ENCODE results near the gene RELL2. TPM values are rescaled to one million over a fixed set of nuclear protein-coding genes. Genes with fewer than 3 reads are reported as not detected.

The RELL2 gene
- total RNA-seq, 1 experiment from 2014 or later: 20.4 TPM

DNA sequence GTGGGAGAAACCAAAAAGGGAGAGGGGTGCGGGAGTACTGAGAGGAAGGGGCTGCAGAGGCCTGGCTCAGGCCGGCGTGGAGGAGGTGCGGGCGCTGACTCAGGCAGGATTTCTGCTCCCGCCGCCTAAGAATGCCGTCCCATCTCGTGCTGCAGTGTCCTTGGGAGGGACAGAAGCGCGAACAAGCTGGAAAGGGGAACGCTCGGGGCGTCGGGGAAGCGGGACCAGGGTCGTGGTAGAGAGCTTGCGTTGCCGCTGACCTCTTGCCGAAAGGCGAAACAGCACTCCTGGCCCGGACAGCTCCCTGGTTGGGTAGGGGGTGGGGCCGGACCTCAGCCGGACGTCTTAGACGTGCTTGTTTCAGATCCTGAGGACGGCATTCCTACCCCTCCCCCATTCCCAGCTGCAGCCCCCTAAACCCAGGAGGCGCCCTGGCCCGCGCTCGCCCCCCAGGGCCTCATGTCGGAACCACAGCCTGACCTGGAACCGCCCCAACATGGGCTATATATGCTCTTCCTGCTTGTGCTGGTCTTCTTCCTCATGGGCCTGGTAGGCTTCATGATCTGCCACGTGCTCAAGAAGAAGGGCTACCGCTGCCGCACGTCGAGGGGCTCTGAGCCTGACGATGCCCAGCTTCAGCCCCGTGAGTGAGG, 1.1 kb downstream of the RELL2 start:
- H2AFZ ChIP-seq (ENCODE audit: low read length): no peak overlapping the region; the same call in 1 of the 2 replicates
- H3K9ac ChIP-seq (ENCODE audit: low read length): peak overlapping the region; percentile 92
- peaks cover 26% of the 10 kb centered on the region for H4K20me1 ChIP-seq (ENCODE audit: insufficient read depth, low read depth, low read length)
- peaks cover 34% of the 10 kb centered on the region for H3K4me1 ChIP-seq (ENCODE audit: low read length)
- peak overlapping the region; percentile 95 for H3K4me2 ChIP-seq (ENCODE audit: low read depth, low read length, poor library complexity, severe bottlenecking)
- peak overlapping the region; percentile 95 for H3K4me3 ChIP-seq (ENCODE audit: low read length)
- DNase-seq: peak; percentile 91
- H3K9me2 ChIP-seq (replicated peaks; ENCODE audit: insufficient read depth, low read length): no peaks in the 10 kb centered on the region
- H3K27me3 ChIP-seq (ENCODE audit: low read length): no peaks in the 10 kb centered on the region
- peaks cover 50% of the 10 kb centered on the region for H3K79me2 ChIP-seq (ENCODE audit: low read length)
- peaks cover 29% of the 10 kb centered on the region for H3K36me3 ChIP-seq (ENCODE audit: insufficient read depth, low read length)
- H3K27ac ChIP-seq (ENCODE audit: low read length): peak overlapping the region; percentile 74
- no peaks in the 10 kb centered on the region for H3K9me3 ChIP-seq (ENCODE audit: low read length)

GRCh38 chr5:141638771-141639170, 2.0 kb downstream of the RELL2 start:
- Histone ChIP-seq H3K4me3 (ENCODE audit: low read length) (peak overlapping the region; percentile 95), H3K36me3 (ENCODE audit: insufficient read depth, low read length) (peaks cover 26% of the 10 kb centered on the region), H3K27ac (ENCODE audit: low read length) (0 out of 2 replicates have a peak overlapping the region, but pooled peaks have one; percentile 41), H4K20me1 (ENCODE audit: insufficient read depth, low read depth, low read length) (peaks cover 26% of the 10 kb centered on the region), H3K4me1 (ENCODE audit: low read length) (peaks cover 34% of the 10 kb centered on the region), H2AFZ (ENCODE audit: low read length) (no peak overlapping the region), H3K4me2 (ENCODE audit: low read depth, low read length, poor library complexity, severe bottlenecking) (peak overlapping the region; percentile 95), H3K9me3 (ENCODE audit: low read length) (no peaks in the 10 kb centered on the region), H3K79me2 (ENCODE audit: low read length) (peaks cover 41% of the 10 kb centered on the region), H3K9me2 (replicated peaks; ENCODE audit: insufficient read depth, low read length) (no peaks in the 10 kb centered on the region), H3K27me3 (ENCODE audit: low read length) (no peaks in the 10 kb centered on the region), H3K9ac (ENCODE audit: low read length) (peak overlapping the region; percentile 92)
- no peak for DNase-seq

DNA sequence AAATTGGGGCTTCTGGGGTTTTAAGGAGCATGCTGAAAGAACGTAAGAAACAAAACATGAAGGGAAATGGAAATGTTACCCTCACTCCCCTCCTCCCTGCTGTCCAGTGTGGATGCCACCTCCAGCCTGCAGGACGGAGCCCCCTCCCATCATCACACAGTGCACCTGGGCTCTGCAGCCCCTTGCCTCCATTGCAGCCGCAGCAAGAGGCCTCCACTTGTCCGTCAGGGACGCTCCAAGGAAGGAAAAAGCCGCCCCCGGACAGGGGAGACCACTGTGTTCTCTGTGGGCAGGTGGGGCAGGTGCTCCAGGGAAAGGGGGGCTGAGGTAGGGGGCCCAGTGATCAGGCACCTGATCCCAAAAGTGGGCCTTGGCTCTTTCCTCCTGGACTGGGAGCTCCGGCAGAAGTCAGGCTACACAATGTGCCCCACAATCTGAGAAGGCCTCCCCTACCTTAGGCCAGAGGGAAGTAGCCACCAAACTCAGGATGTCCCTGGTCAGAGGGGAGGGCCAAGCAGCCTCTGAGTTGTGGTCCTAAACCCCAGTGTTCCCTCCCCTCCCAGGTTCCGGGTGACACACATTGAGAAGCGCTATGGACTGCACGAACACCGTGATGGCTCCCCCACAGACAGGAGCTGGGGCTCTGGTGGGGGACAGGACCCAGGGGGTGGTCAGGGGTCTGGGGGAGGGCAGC, 2.7 kb downstream of the RELL2 start:
- H3K9me2 ChIP-seq (replicated peaks; ENCODE audit: insufficient read depth, low read length): no peaks in the 10 kb centered on the region
- H4K20me1 ChIP-seq (ENCODE audit: insufficient read depth, low read depth, low read length): peaks cover 21% of the 10 kb centered on the region
- H3K27ac ChIP-seq (ENCODE audit: low read length): no peak overlapping the region
- H3K79me2 ChIP-seq (ENCODE audit: low read length): peaks cover 34% of the 10 kb centered on the region
- H3K36me3 ChIP-seq (ENCODE audit: insufficient read depth, low read length): peaks cover 20% of the 10 kb centered on the region
- H2AFZ ChIP-seq (ENCODE audit: low read length): no peak overlapping the region
- H3K4me1 ChIP-seq (ENCODE audit: low read length): peaks cover 28% of the 10 kb centered on the region
- H3K9ac ChIP-seq (ENCODE audit: low read length): no peak overlapping the region
- no peak overlapping the region for H3K4me2 ChIP-seq (ENCODE audit: low read depth, low read length, poor library complexity, severe bottlenecking)
- no peaks in the 10 kb centered on the region for H3K9me3 ChIP-seq (ENCODE audit: low read length)
- DNase-seq: no peak
- no peak overlapping the region for H3K4me3 ChIP-seq (ENCODE audit: low read length)
- H3K27me3 ChIP-seq (ENCODE audit: low read length): no peaks in the 10 kb centered on the region

DNA sequence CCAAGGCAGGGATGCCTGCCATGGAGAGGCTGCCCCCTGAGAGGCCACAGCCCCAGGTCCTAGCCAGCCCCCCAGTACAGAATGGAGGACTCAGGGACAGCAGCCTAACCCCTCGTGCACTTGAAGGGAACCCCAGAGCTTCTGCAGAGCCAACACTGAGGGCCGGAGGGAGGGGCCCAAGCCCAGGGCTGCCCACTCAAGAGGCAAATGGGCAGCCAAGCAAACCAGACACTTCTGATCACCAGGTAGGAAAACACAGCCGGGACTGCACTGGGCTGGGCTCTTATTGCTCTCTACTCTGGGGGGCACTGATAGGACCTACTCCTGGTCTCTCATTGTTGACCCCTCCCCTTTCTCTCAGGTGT, 3.2 kb downstream of the RELL2 start:
- Histone ChIP-seq H3K4me2 (ENCODE audit: low read depth, low read length, poor library complexity, severe bottlenecking) (no peak overlapping the region), H3K79me2 (ENCODE audit: low read length) (peaks cover 28% of the 10 kb centered on the region), H3K36me3 (ENCODE audit: insufficient read depth, low read length) (peaks cover 14% of the 10 kb centered on the region)

GRCh38 chr5:141640698-141641097, 3.9 kb downstream of the RELL2 start:
- peaks cover 14% of the 10 kb centered on the region for H3K36me3 ChIP-seq (ENCODE audit: insufficient read depth, low read length)

More for the DNA sequence above, 3.2 kb downstream of the RELL2 start:
- Histone ChIP-seq H2AFZ (ENCODE audit: low read length) (no peak overlapping the region), H3K4me1 (ENCODE audit: low read length) (peaks cover 23% of the 10 kb centered on the region), H3K27ac (ENCODE audit: low read length) (no peak overlapping the region), H3K9me2 (replicated peaks; ENCODE audit: insufficient read depth, low read length) (no peaks in the 10 kb centered on the region), H3K27me3 (ENCODE audit: low read length) (no peaks in the 10 kb centered on the region), H3K4me3 (ENCODE audit: low read length) (no peak overlapping the region), H3K9me3 (ENCODE audit: low read length) (no peaks in the 10 kb centered on the region), H3K9ac (ENCODE audit: low read length) (no peak overlapping the region), H4K20me1 (ENCODE audit: insufficient read depth, low read depth, low read length) (peaks cover 15% of the 10 kb centered on the region)
- DNase-seq: no peak

DNA sequence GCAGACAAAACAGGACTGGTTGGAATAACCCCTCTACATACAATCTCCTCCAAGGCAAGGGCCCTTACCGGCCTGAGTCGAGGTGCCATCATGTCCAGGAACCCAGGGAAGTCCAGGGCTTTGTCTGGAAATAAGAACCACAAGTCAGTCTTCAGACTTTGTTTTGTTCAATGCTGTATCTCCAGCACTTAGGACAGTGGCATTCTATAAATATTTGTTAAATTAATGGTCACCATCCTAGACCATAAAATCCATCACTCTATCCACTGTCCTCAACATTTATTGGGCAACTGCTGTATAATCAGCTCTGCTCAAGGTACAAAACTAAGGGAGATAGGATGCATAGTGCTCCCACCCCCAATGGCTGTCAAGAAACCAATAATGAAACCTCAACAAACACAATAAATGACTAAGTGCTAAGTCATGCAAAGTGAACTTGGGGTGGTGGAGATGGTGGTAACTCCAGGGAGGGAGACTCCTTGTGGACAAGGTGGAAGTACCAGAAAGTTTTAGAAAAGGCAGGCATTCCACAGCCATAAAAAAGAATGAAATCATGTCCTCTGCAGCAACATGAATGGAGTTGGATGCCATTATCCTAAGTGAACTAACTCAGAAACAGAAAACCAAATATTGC, 5.0 kb downstream of the RELL2 start:
- H4K20me1 ChIP-seq (ENCODE audit: insufficient read depth, low read depth, low read length): no peaks in the 10 kb centered on the region
- peaks cover 14% of the 10 kb centered on the region for H3K36me3 ChIP-seq (ENCODE audit: insufficient read depth, low read length)
- no peak for DNase-seq
- H3K27ac ChIP-seq (ENCODE audit: low read length): no peak overlapping the region
- H3K9me3 ChIP-seq (ENCODE audit: low read length): no peaks in the 10 kb centered on the region
- no peaks in the 10 kb centered on the region for H3K27me3 ChIP-seq (ENCODE audit: low read length)
- peaks cover 12% of the 10 kb centered on the region; the same call in 1 of the 2 replicates for H3K79me2 ChIP-seq (ENCODE audit: low read length)
- H3K4me3 ChIP-seq (ENCODE audit: low read length): no peak overlapping the region
- no peak overlapping the region for H2AFZ ChIP-seq (ENCODE audit: low read length)
- peaks cover 13% of the 10 kb centered on the region for H3K4me1 ChIP-seq (ENCODE audit: low read length)
- no peak overlapping the region for H3K4me2 ChIP-seq (ENCODE audit: low read depth, low read length, poor library complexity, severe bottlenecking)
- no peak overlapping the region for H3K9ac ChIP-seq (ENCODE audit: low read length)
- H3K9me2 ChIP-seq (replicated peaks; ENCODE audit: insufficient read depth, low read length): no peaks in the 10 kb centered on the region

More at GRCh38 chr5:141640698-141641097, 3.9 kb downstream of the RELL2 start:
- DNase-seq: no peak
- H4K20me1 ChIP-seq (ENCODE audit: insufficient read depth, low read depth, low read length): peaks cover 9% of the 10 kb centered on the region
- no peak overlapping the region for H3K9ac ChIP-seq (ENCODE audit: low read length)
- no peak overlapping the region for H3K4me2 ChIP-seq (ENCODE audit: low read depth, low read length, poor library complexity, severe bottlenecking)
- H3K27me3 ChIP-seq (ENCODE audit: low read length): no peaks in the 10 kb centered on the region
- H3K9me3 ChIP-seq (ENCODE audit: low read length): no peaks in the 10 kb centered on the region
- peaks cover 16% of the 10 kb centered on the region for H3K4me1 ChIP-seq (ENCODE audit: low read length)
- H2AFZ ChIP-seq (ENCODE audit: low read length): no peak overlapping the region
- H3K9me2 ChIP-seq (replicated peaks; ENCODE audit: insufficient read depth, low read length): no peaks in the 10 kb centered on the region
- H3K27ac ChIP-seq (ENCODE audit: low read length): no peak overlapping the region
- H3K79me2 ChIP-seq (ENCODE audit: low read length): peaks cover 22% of the 10 kb centered on the region
- no peak overlapping the region for H3K4me3 ChIP-seq (ENCODE audit: low read length)

DNA sequence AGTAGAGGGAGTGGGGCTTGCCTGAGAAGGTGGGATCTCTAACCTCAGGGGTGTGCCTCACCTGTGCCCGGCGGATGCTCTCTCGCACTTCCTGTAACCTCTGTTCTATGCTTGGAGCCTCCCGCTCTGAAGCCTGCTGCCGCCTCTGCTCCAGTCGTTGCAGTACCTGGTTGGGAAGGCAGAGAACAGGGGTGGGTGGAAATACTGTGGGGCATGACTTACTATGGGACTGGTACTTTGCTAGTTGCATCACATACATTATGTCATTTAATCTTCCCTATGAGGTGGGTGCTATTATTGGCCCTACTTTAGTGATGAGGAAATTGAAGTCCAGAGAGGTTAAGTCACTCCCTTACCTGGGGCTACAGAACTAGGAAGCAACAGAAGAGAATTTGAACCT, 9.2 kb downstream of the RELL2 start:
- no peak overlapping the region for H3K9ac ChIP-seq (ENCODE audit: low read length)
- H3K9me2 ChIP-seq (replicated peaks; ENCODE audit: insufficient read depth, low read length): no peaks in the 10 kb centered on the region
- no peaks in the 10 kb centered on the region for H3K27me3 ChIP-seq (ENCODE audit: low read length)
- no peak overlapping the region for H3K4me3 ChIP-seq (ENCODE audit: low read length)
- H3K79me2 ChIP-seq (ENCODE audit: low read length): no peaks in the 10 kb centered on the region
- H2AFZ ChIP-seq (ENCODE audit: low read length): no peak overlapping the region
- no peak for DNase-seq
- H3K4me2 ChIP-seq (ENCODE audit: low read depth, low read length, poor library complexity, severe bottlenecking): no peak overlapping the region
- H3K9me3 ChIP-seq (ENCODE audit: low read length): no peaks in the 10 kb centered on the region
- H3K27ac ChIP-seq (ENCODE audit: low read length): no peak overlapping the region
- no peaks in the 10 kb centered on the region for H4K20me1 ChIP-seq (ENCODE audit: insufficient read depth, low read depth, low read length)
- no peaks in the 10 kb centered on the region for H3K4me1 ChIP-seq (ENCODE audit: low read length)
- no peaks in the 10 kb centered on the region for H3K36me3 ChIP-seq (ENCODE audit: insufficient read depth, low read length)

DNA sequence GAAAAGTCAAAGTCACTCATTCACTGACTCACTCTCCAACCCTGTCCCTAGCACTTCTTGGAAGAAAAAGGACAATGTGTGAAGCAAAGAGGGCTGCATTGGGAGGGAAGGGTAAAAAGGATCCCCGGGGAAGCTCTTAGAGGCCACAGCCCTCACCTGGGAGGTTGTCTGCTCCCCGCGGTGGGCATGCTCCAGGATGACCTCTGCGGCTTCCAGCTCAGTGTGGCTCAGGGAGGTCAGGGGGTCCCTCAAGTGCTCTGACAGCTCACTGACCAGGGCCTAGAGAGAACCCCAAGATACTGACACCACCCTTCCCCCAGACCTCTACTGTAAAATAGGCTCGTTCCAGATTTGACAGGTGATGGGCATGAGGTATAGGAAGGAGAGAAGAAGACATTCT, 10.4 kb downstream of the RELL2 start:
- H3K4me3 ChIP-seq (ENCODE audit: low read length): no peak overlapping the region
- H3K79me2 ChIP-seq (ENCODE audit: low read length): no peaks in the 10 kb centered on the region
- no peak overlapping the region for H3K4me2 ChIP-seq (ENCODE audit: low read depth, low read length, poor library complexity, severe bottlenecking)
- H3K27ac ChIP-seq (ENCODE audit: low read length): no peak overlapping the region
- no peak for DNase-seq
- no peaks in the 10 kb centered on the region for H4K20me1 ChIP-seq (ENCODE audit: insufficient read depth, low read depth, low read length)
- H2AFZ ChIP-seq (ENCODE audit: low read length): no peak overlapping the region
- no peaks in the 10 kb centered on the region for H3K27me3 ChIP-seq (ENCODE audit: low read length)
- H3K9ac ChIP-seq (ENCODE audit: low read length): no peak overlapping the region
- no peaks in the 10 kb centered on the region for H3K36me3 ChIP-seq (ENCODE audit: insufficient read depth, low read length)
- no peaks in the 10 kb centered on the region for H3K9me2 ChIP-seq (replicated peaks; ENCODE audit: insufficient read depth, low read length)
- H3K9me3 ChIP-seq (ENCODE audit: low read length): no peaks in the 10 kb centered on the region
- peaks cover 5% of the 10 kb centered on the region for H3K4me1 ChIP-seq (ENCODE audit: low read length)
